HG02973 (cell line): ENCODE results near the gene PIM3.

Experiments used
- ATAC-seq: cut with Tn5 transposase; IDR thresholded peaks from one replicate; pipeline ENCODE4 v1.9.1; 2021; ENCODE audit warnings: moderate library complexity; ENCODE audit not compliant: unreplicated experiment

Gene PIM3

GRCh38 chr22:49966041-49966773 lies 5.6 kb downstream of the PIM3 start:
- no peak for ATAC-seq

- no peak for ATAC-seq
These were observed 6.5 kb downstream of the PIM3 start for GRCh38 chr22:49966774-49967705.

- no peak for ATAC-seq
These were observed 7.2 kb downstream of the PIM3 start for GRCh38 chr22:49967706-49968208.

- no peak for ATAC-seq
These were observed 7.8 kb downstream of the PIM3 start for GRCh38 chr22:49968313-49968830.

GRCh38 chr22:49968831-49969661 lies 8.5 kb downstream of the PIM3 start:
- ATAC-seq = no peak

GRCh38 chr22:49969751-49970527 lies 9.4 kb downstream of the PIM3 start:
- no peak for ATAC-seq

GRCh38 chr22:49970528-49971231 lies 10.1 kb downstream of the PIM3 start:
- ATAC-seq = peak; percentile 46

- ATAC-seq = peak; percentile 14
These were observed 10.9 kb downstream of the PIM3 start for GRCh38 chr22:49971232-49972162.

DNA sequence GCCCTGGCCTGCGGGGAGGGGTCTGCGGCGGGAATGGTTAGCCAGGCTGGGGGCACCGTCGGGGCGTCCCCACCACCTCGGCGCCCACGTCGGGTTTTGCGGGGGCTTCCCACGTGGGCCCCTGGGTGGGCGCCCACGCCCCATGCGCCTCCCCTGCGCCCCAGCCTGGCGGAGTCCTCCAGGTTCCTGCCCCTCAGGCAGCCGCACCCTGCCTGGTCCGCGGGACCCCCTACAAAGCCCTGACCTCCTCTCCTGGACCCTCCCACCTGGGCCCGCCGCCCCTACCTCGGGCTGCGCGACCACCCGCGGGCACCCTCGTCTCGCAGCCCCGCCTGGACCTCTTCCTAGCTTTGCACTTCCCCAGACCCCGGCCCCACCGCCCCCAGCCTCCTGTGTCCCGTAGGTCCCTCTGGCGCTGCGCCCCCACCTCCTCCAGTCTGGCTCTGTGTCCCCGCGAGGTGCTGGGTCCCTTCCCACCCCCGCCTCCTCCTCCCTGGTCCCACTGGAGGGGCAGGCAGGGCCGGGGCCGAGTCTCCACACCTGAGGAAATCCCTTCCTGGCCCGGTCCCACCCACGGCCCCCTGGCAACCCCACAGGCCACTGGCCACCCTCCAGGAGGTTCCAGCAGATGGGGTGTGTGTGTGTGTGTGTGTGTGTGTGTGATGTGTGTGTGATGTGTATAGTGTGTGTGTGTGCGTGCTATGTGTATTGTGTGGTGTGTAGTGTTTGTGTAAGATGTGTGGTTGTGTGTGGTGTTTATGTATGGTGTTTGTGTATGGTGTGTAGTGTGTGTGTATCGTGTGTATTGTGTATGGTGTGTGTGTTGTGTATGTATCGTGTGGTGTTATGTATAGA lies 11.8 kb downstream of the PIM3 start:
- no peak for ATAC-seq

- no peak for ATAC-seq
These were observed 12.7 kb downstream of the PIM3 start for GRCh38 chr22:49973018-49973961.

- no peak for ATAC-seq
These were observed 15.2 kb downstream of the PIM3 start for GRCh38 chr22:49975543-49976389.

DNA sequence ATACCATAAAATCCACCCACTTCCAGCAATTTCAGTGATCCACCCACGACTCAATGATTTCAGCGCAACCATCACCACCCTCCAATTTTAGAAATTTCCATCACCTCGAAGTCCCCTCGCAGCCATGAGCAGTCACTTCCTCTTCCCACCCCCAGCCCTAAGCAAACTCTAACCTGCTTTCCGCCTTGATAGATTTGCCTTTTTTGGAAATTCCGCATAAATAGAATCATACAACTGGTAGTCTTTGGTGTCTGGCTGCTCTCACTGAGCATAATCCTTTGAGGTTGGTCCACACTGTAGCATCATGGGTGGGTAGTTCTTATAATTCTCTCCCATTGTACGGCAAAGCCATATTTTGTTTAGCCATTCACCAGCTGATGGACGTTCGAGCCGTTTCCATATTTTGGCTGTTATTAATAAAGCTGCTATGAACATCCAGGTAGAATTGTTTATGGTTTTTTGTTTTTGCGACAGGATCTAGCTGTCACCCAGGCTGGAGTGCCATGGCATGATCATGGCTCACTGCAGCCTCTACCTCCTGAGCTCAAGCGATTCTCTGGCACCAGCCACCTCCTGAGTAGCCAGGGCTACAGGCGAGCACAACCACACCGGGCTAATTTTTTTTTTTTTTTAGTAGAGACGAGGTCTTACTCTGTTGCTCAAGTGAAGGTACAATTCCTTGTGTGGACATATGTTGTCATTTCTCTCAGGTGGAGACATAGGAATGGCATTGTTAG lies 16.0 kb downstream of the PIM3 start:
- no peak for ATAC-seq

GRCh38 chr22:49977578-49977977 lies 17.0 kb downstream of the PIM3 start:
- ATAC-seq = no peak

GRCh38 chr22:49979587-49980264 lies 19.2 kb downstream of the PIM3 start:
- no peak for ATAC-seq
